ENCODE data around the gene GFI1B.
"Not testable (repeated sequence)": the region's sequence is repeated elsewhere in the genome, so short reads cannot be mapped to it uniquely, and the experiment has no call there.

Gene GFI1B

GRCh38 chr9:133014696-133015095 lies 36.2 kb downstream of the GFI1B start:
- in situ Hi-C loops (cut with HindIII; ENCODE audit: low pct_unique_long_range_greater_than_20kb, low sequenced_read_pairs) = no loop called here
- DNase-seq (ENCODE audit: low read depth in 1 of 2, low spot score in 1 of 2) = no peak
- TF ChIP-seq JUND (IDR thresholded peaks at IDR 0.05; ENCODE audit: low read depth) = no peak

GRCh38 chr9:133023117-133023890 lies 44.8 kb downstream of the GFI1B start:
- in situ Hi-C loops (cut with HindIII; ENCODE audit: low pct_unique_long_range_greater_than_20kb, low sequenced_read_pairs) = no loop called here
- TF ChIP-seq JUND (IDR thresholded peaks at IDR 0.05; ENCODE audit: low read depth) = no peak
- peak in 1 of 2 experiments; percentile 16 for DNase-seq (ENCODE audit: low read depth in 1 of 2, low spot score in 1 of 2)

GRCh38 chr9:133026426-133026825 lies 47.9 kb downstream of the GFI1B start:
- in situ Hi-C loops (cut with HindIII; ENCODE audit: low pct_unique_long_range_greater_than_20kb, low sequenced_read_pairs) = no loop called here
- DNase-seq (ENCODE audit: low read depth in 1 of 2, low spot score in 1 of 2) = no peak
- TF ChIP-seq JUND (IDR thresholded peaks at IDR 0.05; ENCODE audit: low read depth) = no peak

- TF ChIP-seq JUND (IDR thresholded peaks at IDR 0.05; ENCODE audit: low read depth) = no peak
- no peak for DNase-seq (ENCODE audit: low read depth in 1 of 2, low spot score in 1 of 2)
- in situ Hi-C loops (cut with HindIII; ENCODE audit: low pct_unique_long_range_greater_than_20kb, low sequenced_read_pairs) = no loop called here
Measured at GRCh38 chr9:133027134-133027533, 48.6 kb downstream of the GFI1B start.

GRCh38 chr9:133028221-133028620 lies 49.7 kb downstream of the GFI1B start:
- in situ Hi-C loops (cut with HindIII; ENCODE audit: low pct_unique_long_range_greater_than_20kb, low sequenced_read_pairs) = no loop called here
- no peak for DNase-seq (ENCODE audit: low read depth in 1 of 2, low spot score in 1 of 2)
- TF ChIP-seq JUND (IDR thresholded peaks at IDR 0.05; ENCODE audit: low read depth) = no peak

- TF ChIP-seq JUND (IDR thresholded peaks at IDR 0.05; ENCODE audit: low read depth) = no peak
- in situ Hi-C loops (cut with HindIII; ENCODE audit: low pct_unique_long_range_greater_than_20kb, low sequenced_read_pairs) = no loop called here
- no peak for DNase-seq (ENCODE audit: low read depth in 1 of 2, low spot score in 1 of 2)
Measured at GRCh38 chr9:133029994-133030316, 51.5 kb downstream of the GFI1B start.

- peak; percentile 100 for DNase-seq (ENCODE audit: low read depth in 1 of 2, low spot score in 1 of 2)
- TF ChIP-seq JUND (IDR thresholded peaks at IDR 0.05; ENCODE audit: low read depth) = 0 out of 2 replicates have a peak, but pooled peaks have one; percentile 24
- in situ Hi-C loops (cut with HindIII; ENCODE audit: low pct_unique_long_range_greater_than_20kb, low sequenced_read_pairs) = no loop called here
Measured at GRCh38 chr9:133030317-133031129, 52.0 kb downstream of the GFI1B start, which contains the start of gene GTF3C5. TSS of gene GTF3C5 (plus strand) at chr9:133030997. CDS start at chr9:133031012, 15 bp downstream.

GRCh38 chr9:133031130-133031422 lies 52.6 kb downstream of the GFI1B start:
- no peak for TF ChIP-seq JUND (IDR thresholded peaks at IDR 0.05; ENCODE audit: low read depth)
- DNase-seq (ENCODE audit: low read depth in 1 of 2, low spot score in 1 of 2) = no peak
- in situ Hi-C loops (cut with HindIII; ENCODE audit: low pct_unique_long_range_greater_than_20kb, low sequenced_read_pairs) = no loop called here

- TF ChIP-seq JUND (IDR thresholded peaks at IDR 0.05; ENCODE audit: low read depth) = no peak
- no peak for DNase-seq (ENCODE audit: low read depth in 1 of 2, low spot score in 1 of 2)
- in situ Hi-C loops (cut with HindIII; ENCODE audit: low pct_unique_long_range_greater_than_20kb, low sequenced_read_pairs) = no loop called here
Measured at GRCh38 chr9:133031496-133031911, 53.0 kb downstream of the GFI1B start.

GRCh38 chr9:133032171-133032570 lies 53.7 kb downstream of the GFI1B start:
- DNase-seq (ENCODE audit: low read depth in 1 of 2, low spot score in 1 of 2) = no peak
- in situ Hi-C loops (cut with HindIII; ENCODE audit: low pct_unique_long_range_greater_than_20kb, low sequenced_read_pairs) = no loop called here
- TF ChIP-seq JUND (IDR thresholded peaks at IDR 0.05; ENCODE audit: low read depth) = no peak

GRCh38 chr9:133035669-133036068 lies 57.2 kb downstream of the GFI1B start:
- in situ Hi-C loops (cut with HindIII; ENCODE audit: low pct_unique_long_range_greater_than_20kb, low sequenced_read_pairs) = no loop called here
- no peak for DNase-seq (ENCODE audit: low read depth in 1 of 2, low spot score in 1 of 2)
- TF ChIP-seq JUND (IDR thresholded peaks at IDR 0.05; ENCODE audit: low read depth) = no peak

- in situ Hi-C loops (cut with HindIII; ENCODE audit: low pct_unique_long_range_greater_than_20kb, low sequenced_read_pairs) = no loop called here
- DNase-seq (ENCODE audit: low read depth in 1 of 2, low spot score in 1 of 2) = no peak
- no peak for TF ChIP-seq JUND (IDR thresholded peaks at IDR 0.05; ENCODE audit: low read depth)
Measured at GRCh38 chr9:133037775-133038515, 59.5 kb downstream of the GFI1B start.

- in situ Hi-C loops (cut with HindIII; ENCODE audit: low pct_unique_long_range_greater_than_20kb, low sequenced_read_pairs) = not testable (repeated sequence)
- peak in 1 of 2 experiments; percentile 75 for DNase-seq (ENCODE audit: low read depth in 1 of 2, low spot score in 1 of 2)
Measured at GRCh38 chr9:133040892-133041479, 62.5 kb downstream of the GFI1B start.
